ENCODE data around the gene PLA2G4A. TPM values are rescaled to one million over a fixed set of nuclear protein-coding genes. Genes with fewer than 3 reads are reported as not detected.
A peak's percentile ranks its signal among the peaks of the same experiment; 100 is the strongest.

PLA2G4A gene
- total and polyA plus RNA-seq, 2 experiments from 2014 or later = 1.1 to 3.8 TPM

DNA sequence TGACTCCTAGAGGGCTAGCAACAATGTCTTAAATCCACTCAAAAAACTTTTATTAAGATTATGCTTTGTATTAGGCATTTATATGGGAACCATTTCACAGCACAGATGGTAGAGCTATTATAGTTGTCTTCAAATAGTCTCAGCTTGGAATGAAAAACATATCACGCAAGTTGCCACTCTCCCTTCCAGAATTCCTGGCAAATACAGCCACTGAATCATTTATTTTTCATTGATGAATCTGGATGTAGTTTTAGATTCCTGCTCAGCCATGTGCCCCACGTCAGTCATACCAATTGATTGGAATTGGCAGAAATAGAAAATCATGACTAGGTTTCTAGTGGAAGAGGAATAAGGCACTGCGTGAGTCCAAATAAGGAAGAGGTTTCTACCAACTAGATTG, 165.2 kb downstream of the PLA2G4A start (continued):
- TF ChIP-seq, protein P1, sequence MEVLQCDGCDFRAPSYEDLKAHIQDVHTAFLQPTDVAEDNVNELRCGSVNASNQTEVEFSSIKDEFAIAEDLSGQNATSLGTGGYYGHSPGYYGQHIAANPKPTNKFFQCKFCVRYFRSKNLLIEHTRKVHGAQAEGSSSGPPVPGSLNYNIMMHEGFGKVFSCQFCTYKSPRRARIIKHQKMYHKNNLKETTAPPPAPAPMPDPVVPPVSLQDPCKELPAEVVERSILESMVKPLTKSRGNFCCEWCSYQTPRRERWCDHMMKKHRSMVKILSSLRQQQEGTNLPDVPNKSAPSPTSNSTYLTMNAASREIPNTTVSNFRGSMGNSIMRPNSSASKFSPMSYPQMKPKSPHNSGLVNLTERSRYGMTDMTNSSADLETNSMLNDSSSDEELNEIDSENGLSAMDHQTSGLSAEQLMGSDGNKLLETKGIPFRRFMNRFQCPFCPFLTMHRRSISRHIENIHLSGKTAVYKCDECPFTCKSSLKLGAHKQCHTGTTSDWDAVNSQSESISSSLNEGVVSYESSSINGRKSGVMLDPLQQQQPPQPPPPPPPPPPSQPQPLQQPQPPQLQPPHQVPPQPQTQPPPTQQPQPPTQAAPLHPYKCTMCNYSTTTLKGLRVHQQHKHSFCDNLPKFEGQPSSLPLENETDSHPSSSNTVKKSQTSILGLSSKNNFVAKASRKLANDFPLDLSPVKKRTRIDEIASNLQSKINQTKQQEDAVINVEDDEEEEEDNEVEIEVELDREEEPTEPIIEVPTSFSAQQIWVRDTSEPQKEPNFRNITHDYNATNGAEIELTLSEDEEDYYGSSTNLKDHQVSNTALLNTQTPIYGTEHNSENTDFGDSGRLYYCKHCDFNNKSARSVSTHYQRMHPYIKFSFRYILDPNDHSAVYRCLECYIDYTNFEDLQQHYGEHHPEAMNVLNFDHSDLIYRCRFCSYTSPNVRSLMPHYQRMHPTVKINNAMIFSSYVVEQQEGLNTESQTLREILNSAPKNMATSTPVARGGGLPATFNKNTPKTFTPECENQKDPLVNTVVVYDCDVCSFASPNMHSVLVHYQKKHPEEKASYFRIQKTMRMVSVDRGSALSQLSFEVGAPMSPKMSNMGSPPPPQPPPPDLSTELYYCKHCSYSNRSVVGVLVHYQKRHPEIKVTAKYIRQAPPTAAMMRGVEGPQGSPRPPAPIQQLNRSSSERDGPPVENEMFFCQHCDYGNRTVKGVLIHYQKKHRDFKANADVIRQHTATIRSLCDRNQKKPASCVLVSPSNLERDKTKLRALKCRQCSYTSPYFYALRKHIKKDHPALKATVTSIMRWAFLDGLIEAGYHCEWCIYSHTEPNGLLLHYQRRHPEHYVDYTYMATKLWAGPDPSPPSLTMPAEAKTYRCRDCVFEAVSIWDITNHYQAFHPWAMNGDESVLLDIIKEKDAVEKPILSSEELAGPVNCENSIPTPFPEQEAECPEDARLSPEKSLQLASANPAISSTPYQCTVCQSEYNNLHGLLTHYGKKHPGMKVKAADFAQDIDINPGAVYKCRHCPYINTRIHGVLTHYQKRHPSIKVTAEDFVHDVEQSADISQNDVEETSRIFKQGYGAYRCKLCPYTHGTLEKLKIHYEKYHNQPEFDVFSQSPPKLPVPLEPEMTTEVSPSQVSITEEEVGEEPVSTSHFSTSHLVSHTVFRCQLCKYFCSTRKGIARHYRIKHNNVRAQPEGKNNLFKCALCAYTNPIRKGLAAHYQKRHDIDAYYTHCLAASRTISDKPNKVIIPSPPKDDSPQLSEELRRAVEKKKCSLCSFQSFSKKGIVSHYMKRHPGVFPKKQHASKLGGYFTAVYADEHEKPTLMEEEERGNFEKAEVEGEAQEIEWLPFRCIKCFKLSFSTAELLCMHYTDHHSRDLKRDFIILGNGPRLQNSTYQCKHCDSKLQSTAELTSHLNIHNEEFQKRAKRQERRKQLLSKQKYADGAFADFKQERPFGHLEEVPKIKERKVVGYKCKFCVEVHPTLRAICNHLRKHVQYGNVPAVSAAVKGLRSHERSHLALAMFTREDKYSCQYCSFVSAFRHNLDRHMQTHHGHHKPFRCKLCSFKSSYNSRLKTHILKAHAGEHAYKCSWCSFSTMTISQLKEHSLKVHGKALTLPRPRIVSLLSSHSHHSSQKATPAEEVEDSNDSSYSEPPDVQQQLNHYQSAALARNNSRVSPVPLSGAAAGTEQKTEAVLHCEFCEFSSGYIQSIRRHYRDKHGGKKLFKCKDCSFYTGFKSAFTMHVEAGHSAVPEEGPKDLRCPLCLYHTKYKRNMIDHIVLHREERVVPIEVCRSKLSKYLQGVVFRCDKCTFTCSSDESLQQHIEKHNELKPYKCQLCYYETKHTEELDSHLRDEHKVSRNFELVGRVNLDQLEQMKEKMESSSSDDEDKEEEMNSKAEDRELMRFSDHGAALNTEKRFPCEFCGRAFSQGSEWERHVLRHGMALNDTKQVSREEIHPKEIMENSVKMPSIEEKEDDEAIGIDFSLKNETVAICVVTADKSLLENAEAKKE (CRISPR knock-in tag; IDR thresholded peaks at IDR 0.05) = no peak

DNA sequence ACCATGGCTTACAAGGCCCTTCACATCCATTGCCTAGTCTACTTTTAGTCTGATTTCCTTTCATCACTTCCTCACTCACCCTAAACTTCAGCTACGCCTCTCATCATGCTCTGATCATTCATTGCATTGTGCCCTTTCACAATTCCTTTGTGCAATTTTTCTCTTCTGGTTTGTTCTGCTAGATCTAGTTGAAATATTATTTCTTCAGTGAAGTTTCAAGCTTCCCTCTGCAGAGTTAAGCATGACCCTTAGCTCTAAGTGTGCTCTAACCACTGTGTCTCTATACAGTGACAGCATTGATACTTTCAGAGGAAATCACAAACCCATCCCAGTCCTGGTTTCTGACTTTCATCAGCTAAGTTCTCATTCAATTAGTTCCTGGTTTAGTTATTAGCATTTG, 166.1 kb downstream of the PLA2G4A start:
- DNase-seq (ENCODE audit: low spot score) = no peak
- Histone ChIP-seq H2AFZ (peak overlapping the region; percentile 53; the same call in 1 of the 2 replicates), H4K20me1 (replicated peaks; ENCODE audit: insufficient read depth) (no peaks in the 10 kb centered on the region), H3F3A (replicated peaks; ENCODE audit: low read depth) (no peaks in the 10 kb centered on the region), H3K4me2 (no peak overlapping the region), H3K4me3 (no peak overlapping the region), H3K9me2 (ENCODE audit: insufficient read depth) (no peaks in the 10 kb centered on the region), H3K36me3 (ENCODE audit: insufficient read depth) (no peaks in the 10 kb centered on the region), H3K79me2 (replicated peaks; ENCODE audit: insufficient read depth) (no peaks in the 10 kb centered on the region), H3K27me3 (ENCODE audit: insufficient read depth) (no peaks in the 10 kb centered on the region), H3K27ac (ENCODE audit: low read depth) (no peak overlapping the region), H3K4me1 (ENCODE audit: insufficient read depth) (peaks cover 10% of the 10 kb centered on the region)
- H3K27ac Mint-ChIP-seq = no peak overlapping the region
- H3K4me3 Mint-ChIP-seq = no peak overlapping the region
- no peak for ATAC-seq
- H3K4me1 Mint-ChIP-seq = peaks cover 7% of the 10 kb centered on the region
- no peaks in the 10 kb centered on the region for H3K9me3 Mint-ChIP-seq
- no peaks in the 10 kb centered on the region for H3K27me3 Mint-ChIP-seq (ENCODE audit: insufficient read depth, low read depth, poor library complexity)
- H3K36me3 Mint-ChIP-seq (ENCODE audit: low read depth) = no peaks in the 10 kb centered on the region
- no peak for TF ChIP-seq CREB1 (CRISPR knock-in tag; IDR thresholded peaks at IDR 0.05; ENCODE audit: low read depth)
- TF ChIP-seq JUNB (IDR thresholded peaks at IDR 0.05; ENCODE audit: unreplicated experiment) = no peak
- no peak for TF ChIP-seq ZNF331 (CRISPR knock-in tag; IDR thresholded peaks at IDR 0.05; ENCODE audit: low read depth)
- TF ChIP-seq, protein P1 (CRISPR knock-in tag; IDR thresholded peaks at IDR 0.05) = no peak
- no peak for TF ChIP-seq EZH2phosphoT487 (IDR thresholded peaks at IDR 0.05; ENCODE audit: unreplicated experiment)
- no peak for TF ChIP-seq EZH2 (IDR thresholded peaks at IDR 0.05; ENCODE audit: low read depth, unreplicated experiment)
- TF ChIP-seq, protein P2, sequence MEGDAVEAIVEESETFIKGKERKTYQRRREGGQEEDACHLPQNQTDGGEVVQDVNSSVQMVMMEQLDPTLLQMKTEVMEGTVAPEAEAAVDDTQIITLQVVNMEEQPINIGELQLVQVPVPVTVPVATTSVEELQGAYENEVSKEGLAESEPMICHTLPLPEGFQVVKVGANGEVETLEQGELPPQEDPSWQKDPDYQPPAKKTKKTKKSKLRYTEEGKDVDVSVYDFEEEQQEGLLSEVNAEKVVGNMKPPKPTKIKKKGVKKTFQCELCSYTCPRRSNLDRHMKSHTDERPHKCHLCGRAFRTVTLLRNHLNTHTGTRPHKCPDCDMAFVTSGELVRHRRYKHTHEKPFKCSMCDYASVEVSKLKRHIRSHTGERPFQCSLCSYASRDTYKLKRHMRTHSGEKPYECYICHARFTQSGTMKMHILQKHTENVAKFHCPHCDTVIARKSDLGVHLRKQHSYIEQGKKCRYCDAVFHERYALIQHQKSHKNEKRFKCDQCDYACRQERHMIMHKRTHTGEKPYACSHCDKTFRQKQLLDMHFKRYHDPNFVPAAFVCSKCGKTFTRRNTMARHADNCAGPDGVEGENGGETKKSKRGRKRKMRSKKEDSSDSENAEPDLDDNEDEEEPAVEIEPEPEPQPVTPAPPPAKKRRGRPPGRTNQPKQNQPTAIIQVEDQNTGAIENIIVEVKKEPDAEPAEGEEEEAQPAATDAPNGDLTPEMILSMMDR (conservative IDR thresholded peaks at IDR 0.05; ENCODE audit: low read depth in 2 of 2) = no peak
- TF ChIP-seq POLR2AphosphoS5 (IDR thresholded peaks at IDR 0.05; ENCODE audit: low read depth) = no peak
- TF ChIP-seq STAT1 (IDR thresholded peaks at IDR 0.05; ENCODE audit: unreplicated experiment) = no peak
